HG03575 (cell line): ENCODE measurements around the gene ABCA13.

Source experiments
- ATAC-seq: cut with Tn5 transposase; IDR thresholded peaks from one replicate; pipeline ENCODE4 v1.9.1; 2021; ENCODE audit not compliant: unreplicated experiment, insufficient number of reproducible peaks, low FRiP score; ENCODE audit errors: extremely low read depth

ABCA13 gene

GRCh38 chr7:48525736-48526732 lies 354.8 kb downstream of the ABCA13 start:
- no peak for ATAC-seq

GRCh38 chr7:48528646-48529045 lies 357.4 kb downstream of the ABCA13 start:
- ATAC-seq: no peak

GRCh38 chr7:48537561-48537960 lies 366.3 kb downstream of the ABCA13 start:
- no peak for ATAC-seq

GRCh38 chr7:48540746-48541145 lies 369.5 kb downstream of the ABCA13 start:
- no peak for ATAC-seq

GRCh38 chr7:48548667-48549066 lies 377.4 kb downstream of the ABCA13 start:
- no peak for ATAC-seq

- no peak for ATAC-seq
These were observed 380.4 kb downstream of the ABCA13 start for GRCh38 chr7:48551652-48552051.

- no peak for ATAC-seq
These were observed 392.1 kb downstream of the ABCA13 start for GRCh38 chr7:48563334-48563733.

GRCh38 chr7:48575516-48575915 lies 404.3 kb downstream of the ABCA13 start:
- ATAC-seq: no peak

GRCh38 chr7:48587475-48587874 lies 416.2 kb downstream of the ABCA13 start:
- ATAC-seq: no peak

- no peak for ATAC-seq
These were observed 423.1 kb downstream of the ABCA13 start for GRCh38 chr7:48594349-48594748.

GRCh38 chr7:48595756-48596155 lies 424.5 kb downstream of the ABCA13 start:
- ATAC-seq: no peak

GRCh38 chr7:48610705-48611104 lies 439.4 kb downstream of the ABCA13 start:
- no peak for ATAC-seq

- ATAC-seq: no peak
These were observed 440.7 kb downstream of the ABCA13 start for GRCh38 chr7:48611993-48612392.

GRCh38 chr7:48617508-48617907 lies 446.2 kb downstream of the ABCA13 start:
- no peak for ATAC-seq

GRCh38 chr7:48617993-48618392 lies 446.7 kb downstream of the ABCA13 start:
- ATAC-seq: no peak

GRCh38 chr7:48621076-48621475 lies 449.8 kb downstream of the ABCA13 start:
- no peak for ATAC-seq

GRCh38 chr7:48627164-48627563 lies 455.9 kb downstream of the ABCA13 start:
- ATAC-seq: no peak

GRCh38 chr7:48628793-48629349 lies 457.6 kb downstream of the ABCA13 start:
- no peak for ATAC-seq

- ATAC-seq: no peak
These were observed 462.9 kb downstream of the ABCA13 start for GRCh38 chr7:48634116-48634632.

- ATAC-seq: no peak
These were observed 464.5 kb downstream of the ABCA13 start for GRCh38 chr7:48635796-48636195.
